Breast epithelium (tissue), 4 donors: ENCODE measurements around the gene TRAF3IP1. TPM values are rescaled to one million over a fixed set of nuclear protein-coding genes. Genes with fewer than 3 reads are reported as not detected.

Experiments
- DNase-seq, 2 donors: peaks; one replicate each; pipeline ENCODE4 v3.0.0-alpha.2; 2019; ENCODE audit warnings: low spot score in 2 of 2
- H3K27ac ChIP-seq, 2 donors: fragments of 200-600 bp; sonication (generic) in 1 of 2; one replicate each; pipeline ENCODE4 v1.5.1; 2016 to 2019; ENCODE audit warnings: mild to moderate bottlenecking in 1 of 2
- H3K27me3 ChIP-seq, 2 donors: fragments of 200-600 bp; sonication (generic) in 1 of 2; one replicate each; pipeline versions ENCODE4 v1.5.1 to v1.6.0; 2017 to 2019; ENCODE audit warnings: control low read depth in 1 of 2, mild to moderate bottlenecking in 1 of 2
- H3K36me3 ChIP-seq: fragments of 200-600 bp; one replicate; pipeline ENCODE4 v1.5.1; 2019
- H3K4me1 ChIP-seq, 2 donors: fragments of 200-600 bp; sonication (generic); one replicate each; pipeline ENCODE4 v1.5.1; 2016 to 2019; ENCODE audit warnings: control low read depth in 1 of 2
- H3K4me3 ChIP-seq, 3 donors: fragments of 200-600 bp; sonication (generic); 1 replicate in 2 of 3; 2 replicates in 1 of 3; pipeline ENCODE4 v1.5.1; 2016 to 2019; ENCODE audit warnings: mild to moderate bottlenecking in 3 of 3, moderate library complexity in 2 of 3
- H3K9me3 ChIP-seq, 2 donors: fragments of 200-600 bp; sonication (generic) in 1 of 2; one replicate each; pipeline ENCODE4 v1.5.1; 2016 to 2019; ENCODE audit warnings: control low read depth in 1 of 2
- CTCF ChIP-seq, 3 donors: fragments of 450-650 bp; IDR thresholded peaks; one replicate each; pipeline ENCODE4 v1.5.1; 2016 to 2017; ENCODE audit warnings: antibody characterized with exemption in 3 of 3, mild to moderate bottlenecking in 3 of 3, moderate library complexity in 3 of 3
- POLR2A ChIP-seq: fragments of 450-650 bp; IDR thresholded peaks from one replicate; pipeline ENCODE4 v1.6.1; 2016; ENCODE audit warnings: antibody characterized with exemption, mild to moderate bottlenecking, moderate library complexity
- POLR2AphosphoS5 ChIP-seq, 3 donors: sonication (generic); formaldehyde crosslinking; IDR thresholded peaks; one replicate each; pipeline ENCODE4 v1.6.1; 2017; ENCODE audit warnings: antibody characterized with exemption in 3 of 3
- intact Hi-C: fragments of 100-400 bp; cut with DNase I; formaldehyde crosslinking; loops from one replicate; pipeline ENCODE4 v1.15.1; 2023; ENCODE audit warnings: low total_unique reads
- total RNA-seq, 3 donors: library from RNA; depleted of rRNA; stranded (reverse); fragments of >200 nt; gene quantifications; one replicate each; pipeline ENCODE4 v1.1.0, GENCODE V29; 2016

TRAF3IP1 gene
- total RNA-seq, 3 donors from 2014 or later, result 12.1 to 20.6 (median 15.7) TPM

- Histone ChIP-seq H3K4me3 (no peak overlapping the region), H3K27me3 (no peaks in the 10 kb centered on the region), H3K9me3 (no peaks in the 10 kb centered on the region), H3K36me3 (no peaks in the 10 kb centered on the region), H3K4me1 (peaks cover 20 to 29% of the 10 kb centered on the region in 2 donors), H3K27ac (peak overlapping the region in 1 of 2 donors; percentile 97)
- intact Hi-C loops, result no loop called here
- no peak for DNase-seq
- TF ChIP-seq POLR2A, result no peak
- TF ChIP-seq CTCF (IDR thresholded peaks at IDR 0.05), result no peak
- no peak for TF ChIP-seq POLR2AphosphoS5 (IDR thresholded peaks at IDR 0.05)
Measured at GRCh38 chr2:238281826-238282480, 38.4 kb upstream of the TRAF3IP1 start.

- no peak for TF ChIP-seq POLR2AphosphoS5 (IDR thresholded peaks at IDR 0.05)
- no peak for TF ChIP-seq CTCF (IDR thresholded peaks at IDR 0.05)
- no peak for TF ChIP-seq POLR2A
- Histone ChIP-seq H3K9me3 (no peaks in the 10 kb centered on the region), H3K27ac (peak overlapping the region; percentile 83 to 97), H3K27me3 (no peaks in the 10 kb centered on the region), H3K4me1 (peaks cover 20 to 29% of the 10 kb centered on the region in 2 donors), H3K36me3 (no peaks in the 10 kb centered on the region), H3K4me3 (no peak overlapping the region)
- DNase-seq, result no peak
- intact Hi-C loops, result no loop called here
Measured at GRCh38 chr2:238282861-238283738, 37.2 kb upstream of the TRAF3IP1 start.

GRCh38 chr2:238284802-238285515 is 35.4 kb upstream of the TRAF3IP1 start:
- no peaks in the 10 kb centered on the region for H3K9me3 ChIP-seq
- peaks cover 19 to 29% of the 10 kb centered on the region in 2 donors for H3K4me1 ChIP-seq
- peak overlapping the region in 2 of 3 donors; percentile 28 to 55 for H3K4me3 ChIP-seq
- TF ChIP-seq POLR2AphosphoS5 (IDR thresholded peaks at IDR 0.05), result no peak
- no peak for TF ChIP-seq POLR2A
- no peak for TF ChIP-seq CTCF (IDR thresholded peaks at IDR 0.05)
- H3K27me3 ChIP-seq, result no peaks in the 10 kb centered on the region
- intact Hi-C loops, result no loop called here
- H3K27ac ChIP-seq, result peak overlapping the region; percentile 97 to 99
- H3K36me3 ChIP-seq, result no peaks in the 10 kb centered on the region
- no peak for DNase-seq

- no peaks in the 10 kb centered on the region for H3K9me3 ChIP-seq
- TF ChIP-seq POLR2A, result no peak
- TF ChIP-seq POLR2AphosphoS5 (IDR thresholded peaks at IDR 0.05), result peak; percentile 85 to 95 (median 93)
- TF ChIP-seq CTCF (IDR thresholded peaks at IDR 0.05), result peak; percentile 22 to 63 (median 24)
- intact Hi-C loops, result no loop called here
- peak; percentile 94 to 99 for DNase-seq
- H3K27ac ChIP-seq, result peak overlapping the region; percentile 97 to 99
- H3K27me3 ChIP-seq, result no peaks in the 10 kb centered on the region
- peak overlapping the region in 2 of 3 donors; percentile 83 to 86 for H3K4me3 ChIP-seq
- peaks cover 19 to 32% of the 10 kb centered on the region in 2 donors for H3K4me1 ChIP-seq
- no peaks in the 10 kb centered on the region for H3K36me3 ChIP-seq
Measured at GRCh38 chr2:238285653-238286082, 34.6 kb upstream of the TRAF3IP1 start.
